Astrocyte (in vitro differentiated cells and primary cell): ENCODE data around the gene CDK5RAP1.

Experiments
- CTCF ChIP-seq: IDR thresholded peaks from 2 replicates; pipeline ENCODE4 v1.5.1; 2011; ENCODE audit warnings: low read depth, mild to moderate bottlenecking, inconsistent platforms, low read length, moderate library complexity; ENCODE audit not compliant: insufficient read depth
- EZH2 ChIP-seq: IDR thresholded peaks from 2 replicates; pipeline ENCODE4 v1.6.1; 2012; ENCODE audit warnings: mild to moderate bottlenecking, low read length, inconsistent platforms; ENCODE audit not compliant: insufficient read depth

GRCh38 chr20:33431797-33432381, 30.6 kb upstream of the CDK5RAP1 start:
- no peak for TF ChIP-seq CTCF
- TF ChIP-seq EZH2 = no peak
